HepG2 (cell line): Measurements from ENCODE around the gene MRPL34. TPM values are rescaled to one million over a fixed set of nuclear protein-coding genes. Genes with fewer than 3 reads are reported as not detected.

Source experiments
- BCLAF1 ChIP-seq: fragments of 450-650 bp; IDR thresholded peaks from 2 replicates; pipeline ENCODE4 v1.6.1; 2017; ENCODE audit warnings: mild to moderate bottlenecking
- BRF2 ChIP-seq: sonication (generic); formaldehyde crosslinking; IDR thresholded peaks from 2 replicates; pipeline ENCODE4 v1.8.1; 2022; ENCODE audit warnings: mild to moderate bottlenecking, missing genetic modification reagents
- CCDC6 ChIP-seq: sonication (generic); formaldehyde crosslinking; IDR thresholded peaks from 2 replicates; pipeline ENCODE4 v1.8.1; 2022; ENCODE audit warnings: mild to moderate bottlenecking, missing genetic modification reagents, moderate library complexity
- GABPA ChIP-seq, 2 experiments: IDR thresholded peaks; 2 replicates each; pipeline ENCODE4 v1.6.1; 2011 to 2016; ENCODE audit warnings: low read depth in 2 of 2, low read length in 1 of 2, missing biosample characterization in 1 of 2, missing genetic modification characterization in 1 of 2
- HMG20A ChIP-seq: IDR thresholded peaks from 2 replicates; pipeline ENCODE4 v1.6.1; 2016; ENCODE audit warnings: borderline replicate concordance
- MXD3 ChIP-seq: IDR thresholded peaks from 2 replicates; pipeline ENCODE4 v1.6.1; 2016; ENCODE audit warnings: mild to moderate bottlenecking, missing biosample characterization, missing genetic modification reagents
- NFIC ChIP-seq: IDR thresholded peaks from 2 replicates; pipeline ENCODE4 v1.6.1; 2012; ENCODE audit warnings: mild to moderate bottlenecking, low read length, inconsistent platforms
- PCBP1 ChIP-seq: fragments of 200-400 bp; formaldehyde crosslinking; IDR thresholded peaks from 2 replicates; pipeline ENCODE4 v1.6.1; 2017; ENCODE audit warnings: mild to moderate bottlenecking, low read depth, low read length, borderline replicate concordance
- SAFB2 ChIP-seq: sonication (generic); formaldehyde crosslinking; IDR thresholded peaks from 2 replicates; pipeline ENCODE4 v1.5.1; 2020; ENCODE audit warnings: missing genetic modification reagents, low read depth, mild to moderate bottlenecking, borderline replicate concordance
- THAP8 ChIP-seq: sonication (generic); formaldehyde crosslinking; IDR thresholded peaks from 2 replicates; pipeline ENCODE4 v1.5.1; 2020; ENCODE audit warnings: missing genetic modification reagents, mild to moderate bottlenecking, borderline replicate concordance
- ZBTB26 ChIP-seq: IDR thresholded peaks from 2 replicates; pipeline ENCODE4 v1.6.1; 2016; ENCODE audit warnings: missing compliant biosample characterization, missing genetic modification reagents, borderline replicate concordance
- ZBTB39 ChIP-seq: sonication (generic); formaldehyde crosslinking; IDR thresholded peaks from 2 replicates; pipeline ENCODE4 v1.5.0; 2020; ENCODE audit warnings: missing genetic modification reagents
- ZC3H13 ChIP-seq: sonication (generic); formaldehyde crosslinking; IDR thresholded peaks from 2 replicates; pipeline ENCODE4 v1.8.1; 2023; ENCODE audit warnings: mild to moderate bottlenecking, missing genetic modification reagents, moderate library complexity
- ZFP62 ChIP-seq: sonication (generic); formaldehyde crosslinking; IDR thresholded peaks from 2 replicates; pipeline ENCODE4 v1.4.0; 2020; ENCODE audit warnings: missing genetic modification reagents
- ZFX ChIP-seq: sonication (generic); formaldehyde crosslinking; IDR thresholded peaks from 2 replicates; pipeline ENCODE4 v1.4.0; 2020; ENCODE audit warnings: mild to moderate bottlenecking, low read depth, missing genetic modification reagents, moderate library complexity
- ZNF432 ChIP-seq: sonication (generic); formaldehyde crosslinking; IDR thresholded peaks from 2 replicates; pipeline ENCODE4 v1.5.0; 2020; ENCODE audit warnings: missing genetic modification reagents, mild to moderate bottlenecking, borderline replicate concordance
- ZNF569 ChIP-seq: sonication (generic); formaldehyde crosslinking; IDR thresholded peaks from 2 replicates; pipeline ENCODE4 v1.5.0; 2020; ENCODE audit warnings: mild to moderate bottlenecking, missing genetic modification reagents, moderate library complexity, borderline replicate concordance
- ZNF674 ChIP-seq: sonication (generic); formaldehyde crosslinking; IDR thresholded peaks from 2 replicates; pipeline ENCODE4 v1.5.0; 2020; ENCODE audit warnings: low read depth, mild to moderate bottlenecking, missing genetic modification reagents
- ZNF720 ChIP-seq: sonication (generic); formaldehyde crosslinking; IDR thresholded peaks from 2 replicates; pipeline ENCODE4 v1.4.0; 2020; ENCODE audit warnings: missing genetic modification reagents
- polyA plus RNA-seq, 8 experiments: library from polyadenylated mRNA; depleted of rRNA in 3 of 8; stranded (reverse) in 7 of 8; unstranded in 1 of 8; fragments of >200 nt; fragmentation: Illumina TruSeq in 4 of 8; extraction: Trizol in 4 of 8; gene quantifications; 2 replicates each; pipeline versions ENCODE4 v1.2.1 to v1.2.3, GENCODE V29; 2011 to 2016; ENCODE audit warnings: low read depth in 4 of 8, missing spikeins in 1 of 8, mixed read lengths in 1 of 8; ENCODE audit not compliant: insufficient read depth in 1 of 8
- total RNA-seq, 5 experiments: library from RNA; depleted of rRNA; stranded (reverse); fragments of >200 nt; fragmentation: Illumina TruSeq; extraction: Trizol; gene quantifications; 2 replicates each; pipeline ENCODE4 v1.2.3, GENCODE V29; 2016; ENCODE audit warnings: low read depth in 1 of 5

Gene MRPL34
- total and polyA plus RNA-seq, 2 of the 13 experiments (the other 11 are each of a cell fraction or from before 2014, with no cell fraction given) = 74.0 to 77.3 TPM

- TF ChIP-seq BCLAF1 = no peak
- no peak for TF ChIP-seq HMG20A (CRISPR knock-in tag)
- TF ChIP-seq GABPA (IDR thresholded peaks at IDR 0.05; ENCODE audit: low read depth, low read length) = no peak
- peak; percentile 56; the same call in 1 of the 2 replicates for TF ChIP-seq GABPA (CRISPR knock-in tag; IDR thresholded peaks at IDR 0.05; ENCODE audit: low read depth)
- no peak for TF ChIP-seq ZNF720 (CRISPR knock-in tag)
- TF ChIP-seq ZNF432 (CRISPR knock-in tag) = no peak
- peak; percentile 28; the same call in 1 of the 2 replicates for TF ChIP-seq MXD3 (CRISPR knock-in tag)
- TF ChIP-seq ZC3H13 (CRISPR knock-in tag) = no peak; the same call in 1 of the 2 replicates
- 0 out of 2 replicates have a peak, but pooled peaks have one; percentile 32 for TF ChIP-seq BRF2 (CRISPR knock-in tag)
- TF ChIP-seq NFIC = no peak
- no peak for TF ChIP-seq ZFP62 (CRISPR knock-in tag)
- TF ChIP-seq ZNF674 (CRISPR knock-in tag) = peak; percentile 55; the same call in 1 of the 2 replicates
- TF ChIP-seq ZBTB26 = no peak
- TF ChIP-seq SAFB2 (CRISPR knock-in tag) = peak; percentile 90; the same call in 1 of the 2 replicates
- TF ChIP-seq ZBTB39 = peak; percentile 47; the same call in 1 of the 2 replicates
- peak; percentile 93 for TF ChIP-seq ZFX (CRISPR knock-in tag)
- no peak for TF ChIP-seq THAP8 (CRISPR knock-in tag)
- TF ChIP-seq ZNF569 = no peak
- no peak for TF ChIP-seq PCBP1
- peak; percentile 92; the same call in 1 of the 2 replicates for TF ChIP-seq CCDC6 (CRISPR knock-in tag)
These were observed 29.0 kb downstream of the MRPL34 start, which contains the start of gene ANO8 (continued) for GRCh38 chr19:17334414-17335409.
